ENCODE results near the gene LSS. TPM values are rescaled to one million over a fixed set of nuclear protein-coding genes. Genes with fewer than 3 reads are reported as not detected.

The LSS gene
- total and polyA plus RNA-seq, 10 of the 15 experiments (the other 5 are each of a cell fraction or from before 2014, with no cell fraction given): 2.9 to 82.4 (median 27.5) TPM

GRCh38 chr21:46248827-46249226 lies 20.3 kb upstream of the LSS start:
- in situ Hi-C loops (cut with MboI) (no loop called here), intact Hi-C loops (cut with micrococcal nuclease; ENCODE audit: unreplicated experiment) (no loop called here)
- Histone ChIP-seq H3K79me2 (ENCODE audit: control insufficient read depth, insufficient read depth, low read length) (no peaks in the 10 kb centered on the region), H3K4me2 (ENCODE audit: control insufficient read depth, insufficient read depth) (no peak overlapping the region), H3K9ac (ENCODE audit: control insufficient read depth, insufficient read depth, low read length) (no peak overlapping the region), H3K27ac (ENCODE audit: control insufficient read depth, insufficient read depth) (no peak overlapping the region), H3K36me3 (ENCODE audit: control insufficient read depth in 2 of 2, insufficient read depth in 2 of 2, low read length in 1 of 2) (peaks cover 31 to 64% of the 10 kb centered on the region in 2 experiments), H4K20me1 (ENCODE audit: control insufficient read depth, insufficient read depth) (no peaks in the 10 kb centered on the region), H3K4me3 (no peak overlapping the region), H3K4me1 (ENCODE audit: control insufficient read depth, insufficient read depth, low read length) (peaks cover 7% of the 10 kb centered on the region), H2AFZ (ENCODE audit: control insufficient read depth, low read depth, low read length) (no peak overlapping the region), H3K27me3 (replicated peaks in 1 of 2; ENCODE audit: control insufficient read depth in 2 of 2, insufficient read depth in 2 of 2, low read length in 1 of 2) (no peaks in the 10 kb centered on the region; a peak in 1 of 4 replicates), H3K9me3 (replicated peaks; ENCODE audit: control insufficient read depth, insufficient read depth, low read length) (no peaks in the 10 kb centered on the region; the same call in 2 of the 3 replicates)
- ChIA-PET SMC1A (ENCODE audit: uncharacterized antibody, unreplicated experiment) (interaction anchor here (1.8 kb wide), 1 partner anchor 13 kb away, joined by 4 read pairs; no protein-coding TSS in a partner anchor), CTCF (interaction anchor here (0.6 to 6.3 kb wide), 2 partner anchors 11 to 19 kb away, joined by 5 to 59 read pairs; partner anchors contain the start of gene LSS), RAD21 (ENCODE audit: unreplicated experiment) (no interaction called here), POLR2A (no interaction called here)
- 92% methylated on average over 2 of the region's 2 CpGs for WGBS (ENCODE audit: insufficient coverage, insufficient replicate concordance, low lambda C conversion rate, missing lambda C conversion rate)
- TF ChIP-seq ELK1 (IDR thresholded peaks at IDR 0.05; ENCODE audit: low read depth, low read length) (no peak), KLF5 (IDR thresholded peaks at IDR 0.05; ENCODE audit: partially characterized antibody) (no peak), BCL3 (IDR thresholded peaks at IDR 0.05; ENCODE audit: borderline replicate concordance, insufficient read depth, low read depth, low read length, poor library complexity, severe bottlenecking) (no peak), SREBF2 (IDR thresholded peaks at IDR 0.05; ENCODE audit: low read length) (no peak), ESRRA (IDR thresholded peaks at IDR 0.05; ENCODE audit: low read length) (no peak), POU2F2 (IDR thresholded peaks at IDR 0.05; ENCODE audit: borderline replicate concordance, low read depth, low read length) (no peak), PAX8 (IDR thresholded peaks at IDR 0.05) (no peak), BCLAF1 (IDR thresholded peaks at IDR 0.05) (no peak)
- TF ChIP-seq, protein P1, sequence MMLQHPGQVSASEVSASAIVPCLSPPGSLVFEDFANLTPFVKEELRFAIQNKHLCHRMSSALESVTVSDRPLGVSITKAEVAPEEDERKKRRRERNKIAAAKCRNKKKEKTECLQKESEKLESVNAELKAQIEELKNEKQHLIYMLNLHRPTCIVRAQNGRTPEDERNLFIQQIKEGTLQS (IDR thresholded peaks at IDR 0.05; ENCODE audit: borderline replicate concordance, extremely low read depth, low read depth, low read length): no peak
- ATAC-seq: no peak
- no peak for DNase-seq (ENCODE audit: low read depth, low spot score)
- FAIRE-seq: no peak
- no TSS peak for BruUV-seq (replicated peaks)

Measured in GM12878 (cell line).